BLaER1 (cell line): ENCODE measurements around the gene ATF6.
A peak's percentile ranks its signal among the peaks of the same experiment; 100 is the strongest.

ENCODE experiments used
- H3K27ac ChIP-seq: shearing (Covaris generic); formaldehyde crosslinking; 2 replicates; pipeline ENCODE4 v1.8.1; 2022
- H3K27me3 ChIP-seq: shearing (Covaris generic); formaldehyde crosslinking; 2 replicates; pipeline ENCODE4 v1.8.1; 2022
- H3K36me3 ChIP-seq: shearing (Covaris generic); formaldehyde crosslinking; 2 replicates; pipeline ENCODE4 v1.8.1; 2022
- H3K4me1 ChIP-seq: shearing (Covaris generic); formaldehyde crosslinking; 2 replicates; pipeline ENCODE4 v1.8.1; 2022
- H3K4me2 ChIP-seq: shearing (Covaris generic); formaldehyde crosslinking; 2 replicates; pipeline ENCODE4 v1.8.1; 2022
- H3K4me3 ChIP-seq: shearing (Covaris generic); formaldehyde crosslinking; 2 replicates; pipeline ENCODE4 v1.8.1; 2022
- H3K9ac ChIP-seq: shearing (Covaris generic); formaldehyde crosslinking; 2 replicates; pipeline ENCODE4 v1.8.1; 2022
- H3K9me3 ChIP-seq: shearing (Covaris generic); formaldehyde crosslinking; 2 replicates; pipeline ENCODE4 v1.8.1; 2022
- H4K20me1 ChIP-seq: shearing (Covaris generic); formaldehyde crosslinking; 2 replicates; pipeline ENCODE4 v1.8.1; 2022
- Cebpa-rat ChIP-seq: shearing (Covaris generic); IDR thresholded peaks from 2 replicates; pipeline ENCODE4 v1.8.1; 2022

ATF6 gene

GRCh38 chr1:161944381-161944780 lies 178.3 kb downstream of the ATF6 start:
- no peak overlapping the region for H3K9ac ChIP-seq
- peaks cover 8% of the 10 kb centered on the region for H3K4me1 ChIP-seq
- no peak overlapping the region for H3K4me2 ChIP-seq
- no peaks in the 10 kb centered on the region for H4K20me1 ChIP-seq
- no peak for TF ChIP-seq Cebpa-rat
- peaks cover 42% of the 10 kb centered on the region for H3K36me3 ChIP-seq
- H3K27me3 ChIP-seq, result no peaks in the 10 kb centered on the region
- no peaks in the 10 kb centered on the region for H3K9me3 ChIP-seq
- H3K27ac ChIP-seq, result no peak overlapping the region
- H3K4me3 ChIP-seq, result no peak overlapping the region

DNA sequence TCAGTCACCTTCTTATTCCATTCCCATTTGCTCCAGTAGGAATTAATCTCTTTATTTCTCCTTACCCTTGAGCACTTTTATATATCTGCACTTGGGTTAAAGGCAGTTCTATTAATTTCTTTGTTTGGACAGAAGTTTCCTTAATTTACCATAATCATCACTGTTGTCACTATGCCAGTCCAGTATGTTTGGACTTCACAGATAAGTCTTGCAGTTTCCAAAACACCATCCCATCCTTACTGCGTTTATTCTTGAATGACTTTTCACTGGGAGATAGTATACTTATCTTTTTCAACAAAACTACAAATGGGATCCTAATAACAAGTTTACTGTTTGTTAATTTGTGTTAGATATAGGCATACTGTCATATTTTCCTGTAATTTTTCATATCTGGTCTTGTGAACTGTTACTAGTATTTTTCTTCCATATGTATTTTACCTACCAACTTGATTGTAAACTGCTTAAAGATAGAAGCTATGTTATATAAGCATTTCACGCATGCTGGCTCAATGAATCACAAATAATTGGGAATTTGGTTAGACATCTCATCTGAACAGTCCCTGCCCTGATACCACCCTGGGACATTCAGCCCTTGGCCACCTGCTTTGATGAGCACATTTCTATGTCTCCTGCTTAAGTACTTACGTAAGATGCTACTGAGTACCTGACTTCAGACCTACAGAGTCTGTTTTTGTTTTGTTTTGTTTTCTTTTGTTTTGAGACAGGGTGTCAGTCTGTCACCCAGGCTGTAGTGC lies 179.4 kb downstream of the ATF6 start:
- Histone ChIP-seq H3K4me2 (no peak overlapping the region), H3K27me3 (no peaks in the 10 kb centered on the region), H3K9me3 (no peaks in the 10 kb centered on the region), H4K20me1 (no peaks in the 10 kb centered on the region), H3K4me1 (peaks cover 9% of the 10 kb centered on the region), H3K9ac (no peak overlapping the region), H3K36me3 (peaks cover 39% of the 10 kb centered on the region), H3K4me3 (no peak overlapping the region), H3K27ac (no peak overlapping the region)
- no peak for TF ChIP-seq Cebpa-rat

GRCh38 chr1:161946071-161946987 lies 180.2 kb downstream of the ATF6 start:
- no peak overlapping the region for H3K27ac ChIP-seq
- H3K27me3 ChIP-seq, result no peaks in the 10 kb centered on the region
- H3K9me3 ChIP-seq, result no peaks in the 10 kb centered on the region
- H4K20me1 ChIP-seq, result no peaks in the 10 kb centered on the region
- no peak for TF ChIP-seq Cebpa-rat
- no peak overlapping the region for H3K4me3 ChIP-seq
- H3K4me1 ChIP-seq, result peaks cover 9% of the 10 kb centered on the region
- no peak overlapping the region for H3K9ac ChIP-seq
- no peak overlapping the region for H3K4me2 ChIP-seq
- H3K36me3 ChIP-seq, result peaks cover 39% of the 10 kb centered on the region

- no peak overlapping the region for H3K27ac ChIP-seq
- no peaks in the 10 kb centered on the region; the same call in 1 of the 2 replicates for H4K20me1 ChIP-seq
- H3K4me3 ChIP-seq, result no peak overlapping the region
- H3K4me2 ChIP-seq, result no peak overlapping the region
- H3K36me3 ChIP-seq, result peaks cover 21% of the 10 kb centered on the region
- no peaks in the 10 kb centered on the region for H3K9me3 ChIP-seq
- peaks cover 9% of the 10 kb centered on the region for H3K4me1 ChIP-seq
- H3K27me3 ChIP-seq, result no peaks in the 10 kb centered on the region
- no peak overlapping the region for H3K9ac ChIP-seq
- no peak for TF ChIP-seq Cebpa-rat
Observed at GRCh38 chr1:161948435-161948834, 182.3 kb downstream of the ATF6 start.

GRCh38 chr1:161949548-161949947 lies 183.4 kb downstream of the ATF6 start:
- H3K9ac ChIP-seq, result no peak overlapping the region

GRCh38 chr1:161950377-161950776 lies 184.3 kb downstream of the ATF6 start:
- TF ChIP-seq Cebpa-rat, result no peak
- Histone ChIP-seq H3K9me3 (no peaks in the 10 kb centered on the region), H3K36me3 (peaks cover 7% of the 10 kb centered on the region; the same call in 1 of the 2 replicates), H3K27me3 (no peaks in the 10 kb centered on the region), H3K4me1 (peaks cover 17% of the 10 kb centered on the region), H3K4me3 (no peak overlapping the region), H3K27ac (no peak overlapping the region), H4K20me1 (no peaks in the 10 kb centered on the region; the same call in 1 of the 2 replicates), H3K9ac (no peak overlapping the region), H3K4me2 (no peak overlapping the region)

More at GRCh38 chr1:161949548-161949947, 183.4 kb downstream of the ATF6 start:
- TF ChIP-seq Cebpa-rat, result no peak
- Histone ChIP-seq H4K20me1 (no peaks in the 10 kb centered on the region; the same call in 1 of the 2 replicates), H3K4me2 (peak overlapping the region; percentile 15; the same call in 1 of the 2 replicates), H3K9me3 (no peaks in the 10 kb centered on the region), H3K4me1 (peaks cover 17% of the 10 kb centered on the region), H3K27ac (no peak overlapping the region), H3K27me3 (no peaks in the 10 kb centered on the region), H3K36me3 (peaks cover 16% of the 10 kb centered on the region), H3K4me3 (no peak overlapping the region)

DNA sequence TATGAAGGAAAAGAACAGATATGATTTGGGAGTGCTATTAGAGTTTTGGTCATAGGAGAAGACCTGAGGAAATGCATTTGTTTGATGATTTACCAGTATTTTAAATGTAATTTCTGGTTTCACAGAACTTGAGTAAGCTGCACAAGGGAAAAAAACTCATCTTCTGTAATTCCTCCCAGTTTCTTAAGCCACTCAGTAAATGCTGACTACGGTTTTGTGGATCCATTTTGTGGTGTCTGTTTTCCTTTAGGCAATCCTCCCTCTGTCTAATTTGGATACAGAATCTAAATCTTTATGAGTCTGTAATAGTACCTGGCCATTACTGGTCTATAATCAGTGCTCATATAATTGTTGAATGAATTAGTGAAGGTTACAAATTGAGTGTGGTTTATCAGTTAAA lies 185.5 kb downstream of the ATF6 start:
- H3K9me3 ChIP-seq, result no peaks in the 10 kb centered on the region
- no peak overlapping the region for H3K4me3 ChIP-seq
- no peak overlapping the region for H3K4me2 ChIP-seq
- H3K27me3 ChIP-seq, result no peaks in the 10 kb centered on the region
- TF ChIP-seq Cebpa-rat, result no peak
- peaks cover 17% of the 10 kb centered on the region for H3K4me1 ChIP-seq
- no peaks in the 10 kb centered on the region for H3K36me3 ChIP-seq
- H3K9ac ChIP-seq, result no peak overlapping the region
- H3K27ac ChIP-seq, result no peak overlapping the region
- H4K20me1 ChIP-seq, result no peaks in the 10 kb centered on the region; the same call in 1 of the 2 replicates

- Histone ChIP-seq H4K20me1 (no peaks in the 10 kb centered on the region; the same call in 1 of the 2 replicates), H3K27ac (no peak overlapping the region), H3K4me3 (no peak overlapping the region), H3K9me3 (no peaks in the 10 kb centered on the region), H3K36me3 (0 out of 2 replicates have a peak, but pooled peaks cover under 1% of the 10 kb centered on the region), H3K4me1 (peaks cover 17% of the 10 kb centered on the region), H3K9ac (no peak overlapping the region), H3K4me2 (no peak overlapping the region), H3K27me3 (no peaks in the 10 kb centered on the region)
- TF ChIP-seq Cebpa-rat, result no peak
Observed at GRCh38 chr1:161952607-161953172, 186.6 kb downstream of the ATF6 start.

- no peak overlapping the region for H3K4me3 ChIP-seq
- H3K4me1 ChIP-seq, result peaks cover 17% of the 10 kb centered on the region
- H3K27ac ChIP-seq, result no peak overlapping the region
- TF ChIP-seq Cebpa-rat, result no peak
- H3K4me2 ChIP-seq, result no peak overlapping the region
- H3K9ac ChIP-seq, result no peak overlapping the region
- H4K20me1 ChIP-seq, result no peaks in the 10 kb centered on the region; the same call in 1 of the 2 replicates
- no peaks in the 10 kb centered on the region for H3K27me3 ChIP-seq
- H3K36me3 ChIP-seq, result peaks cover 8% of the 10 kb centered on the region
- H3K9me3 ChIP-seq, result no peaks in the 10 kb centered on the region
Observed at GRCh38 chr1:161953256-161953920, 187.3 kb downstream of the ATF6 start.
